ACC112 (cell line): Measurements from ENCODE around the gene PPP6R2.

Experiments
- H2AFZ ChIP-seq: fragments of 200-600 bp; sonication (generic); one replicate; pipeline ENCODE4 v1.6.0; 2017; ENCODE audit warnings: antibody characterized with exemption, low read length; ENCODE audit not compliant: unreplicated experiment
- H3K27ac ChIP-seq: fragments of 200-600 bp; sonication (generic); 2 replicates; pipeline ENCODE4 v1.5.1; 2014; ENCODE audit warnings: low read depth, mild to moderate bottlenecking, antibody characterized with exemption, low read length, moderate library complexity
- H3K27me3 ChIP-seq: fragments of 200-600 bp; sonication (generic); 2 replicates; pipeline ENCODE4 v1.6.1; 2014; ENCODE audit warnings: mild to moderate bottlenecking, antibody characterized with exemption, low read length, moderate library complexity, mixed read lengths; ENCODE audit not compliant: insufficient read depth
- H3K36me3 ChIP-seq: fragments of 200-600 bp; sonication (generic); 2 replicates; pipeline ENCODE4 v1.6.1; 2016; ENCODE audit warnings: mild to moderate bottlenecking, antibody characterized with exemption, low read length, moderate library complexity, mixed read lengths; ENCODE audit not compliant: insufficient read depth
- H3K4me1 ChIP-seq: fragments of 200-600 bp; sonication (generic); one replicate; pipeline ENCODE4 v1.6.1; 2016; ENCODE audit warnings: low read length, mixed read lengths; ENCODE audit not compliant: insufficient read depth, unreplicated experiment, control insufficient read depth
- H3K4me3 ChIP-seq: fragments of 200-600 bp; sonication (generic); 2 replicates; pipeline ENCODE4 v1.5.1; 2014; ENCODE audit warnings: mild to moderate bottlenecking, low read depth, low read length
- H3K79me2 ChIP-seq: fragments of 200-600 bp; sonication (generic); one replicate; pipeline ENCODE4 v1.6.0; 2016; ENCODE audit warnings: low read length; ENCODE audit not compliant: control insufficient read depth, unreplicated experiment, insufficient read depth

The PPP6R2 gene

DNA sequence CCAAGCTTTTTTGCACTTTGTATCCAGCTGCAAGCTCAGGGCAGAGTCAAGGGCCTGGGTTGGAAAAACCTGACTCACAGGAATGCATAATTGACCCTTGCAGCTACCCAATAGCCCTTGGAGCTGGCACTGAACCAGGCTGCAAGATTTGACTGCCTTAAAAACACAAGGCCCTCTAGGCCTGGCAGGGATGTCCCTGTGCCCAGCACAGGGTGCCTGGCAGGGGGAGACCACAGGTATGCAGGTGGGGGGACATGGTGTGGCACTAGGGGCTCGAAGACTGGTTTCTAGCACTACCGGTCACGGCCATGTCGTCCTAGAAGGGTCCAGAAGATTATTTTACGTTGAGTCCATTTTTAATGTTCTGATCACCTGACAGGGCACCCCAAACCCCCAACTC lies 101.5 kb downstream of the PPP6R2 start:
- Histone ChIP-seq H2AFZ (no peak overlapping the region), H3K27me3 (no peaks in the 10 kb centered on the region), H3K36me3 (no peaks in the 10 kb centered on the region), H3K27ac (no peak overlapping the region), H3K4me3 (no peak overlapping the region), H3K79me2 (no peaks in the 10 kb centered on the region), H3K4me1 (peaks cover 4% of the 10 kb centered on the region)

DNA sequence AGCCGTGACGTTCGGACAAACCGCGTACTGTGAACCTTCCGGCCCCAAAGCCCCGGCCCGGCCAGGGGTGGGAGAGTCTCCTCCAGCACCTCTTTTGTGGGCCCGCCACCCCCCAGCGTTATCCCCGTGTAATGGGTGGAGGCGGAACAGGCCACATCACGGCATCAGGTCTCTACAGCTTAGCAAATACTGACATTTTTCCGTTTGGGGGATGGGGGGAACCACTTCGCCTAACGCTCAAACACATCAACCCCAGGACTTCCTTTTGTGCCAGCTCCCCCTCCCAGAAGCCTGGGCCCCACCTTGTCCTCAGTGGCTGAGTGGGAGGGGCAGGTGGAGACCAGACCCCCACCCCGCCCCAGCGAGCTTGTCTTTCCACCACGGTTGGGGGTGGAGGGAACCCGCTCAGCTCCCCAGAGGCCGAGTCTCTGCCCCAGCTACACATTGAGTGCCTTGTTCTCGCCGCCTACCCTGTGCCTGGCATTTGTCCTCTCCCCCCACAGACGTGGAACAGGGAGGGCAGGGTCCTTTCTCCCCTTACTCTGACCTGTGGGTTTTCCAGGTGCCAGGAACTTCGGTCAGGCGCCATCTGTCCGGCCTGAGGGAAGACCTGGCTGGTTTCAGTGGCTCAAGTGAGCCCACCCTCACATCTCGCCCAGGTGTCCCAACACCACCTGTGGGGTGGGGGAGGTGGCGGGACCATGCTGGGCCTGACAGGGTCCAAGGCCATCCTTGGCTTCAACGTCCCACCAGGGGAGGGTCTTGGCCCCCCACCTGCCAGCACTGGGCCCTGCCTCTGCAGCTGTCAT lies 102.1 kb downstream of the PPP6R2 start:
- no peak overlapping the region for H3K27ac ChIP-seq
- no peaks in the 10 kb centered on the region for H3K27me3 ChIP-seq
- H3K36me3 ChIP-seq, result no peaks in the 10 kb centered on the region
- H2AFZ ChIP-seq, result no peak overlapping the region
- H3K79me2 ChIP-seq, result no peaks in the 10 kb centered on the region
- H3K4me1 ChIP-seq, result peaks cover 4% of the 10 kb centered on the region
- no peak overlapping the region for H3K4me3 ChIP-seq

DNA sequence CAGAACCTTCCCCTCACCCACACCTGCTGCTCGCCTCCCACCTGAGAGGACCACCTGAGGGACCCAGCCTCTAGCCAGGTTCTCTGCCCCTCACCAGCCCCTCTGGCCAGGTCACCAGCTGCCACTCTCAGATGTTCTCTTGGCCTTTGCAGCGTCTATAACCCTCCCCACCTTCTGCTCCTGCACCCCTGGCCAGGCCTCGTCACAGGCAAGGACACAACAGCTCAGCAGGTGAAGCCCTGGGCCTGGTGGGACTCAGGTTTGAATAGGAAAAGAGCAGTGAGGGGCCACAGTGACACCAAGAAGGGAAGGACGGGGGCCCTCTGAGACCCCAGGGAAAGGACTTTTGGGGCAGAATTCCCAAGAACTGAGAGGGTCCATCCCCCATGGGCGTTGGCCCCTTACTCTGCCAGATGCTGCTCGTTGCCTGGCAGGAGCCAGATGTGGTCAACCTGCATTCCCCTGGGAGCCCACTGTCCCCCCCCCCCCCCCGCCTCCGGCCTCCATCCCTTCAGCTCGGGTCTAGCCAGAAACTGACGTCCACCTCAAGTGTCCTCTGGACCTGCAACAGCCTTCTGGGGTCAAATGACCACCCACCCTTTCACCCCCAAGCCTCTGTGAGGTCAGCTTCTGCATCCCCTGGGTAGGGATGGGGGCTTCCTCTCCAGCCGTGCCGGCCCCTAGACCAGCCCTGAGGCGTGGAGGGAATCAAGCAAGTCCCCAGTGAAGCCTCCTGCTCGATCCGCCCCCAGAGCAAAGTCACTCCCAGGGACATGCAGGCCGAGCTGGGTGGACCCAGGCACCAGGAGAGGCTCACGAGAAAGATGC lies 103.0 kb downstream of the PPP6R2 start:
- Histone ChIP-seq H3K36me3 (no peaks in the 10 kb centered on the region), H3K4me3 (no peak overlapping the region), H3K79me2 (no peaks in the 10 kb centered on the region), H2AFZ (no peak overlapping the region), H3K27ac (no peak overlapping the region), H3K4me1 (peaks cover 4% of the 10 kb centered on the region), H3K27me3 (no peaks in the 10 kb centered on the region)

DNA sequence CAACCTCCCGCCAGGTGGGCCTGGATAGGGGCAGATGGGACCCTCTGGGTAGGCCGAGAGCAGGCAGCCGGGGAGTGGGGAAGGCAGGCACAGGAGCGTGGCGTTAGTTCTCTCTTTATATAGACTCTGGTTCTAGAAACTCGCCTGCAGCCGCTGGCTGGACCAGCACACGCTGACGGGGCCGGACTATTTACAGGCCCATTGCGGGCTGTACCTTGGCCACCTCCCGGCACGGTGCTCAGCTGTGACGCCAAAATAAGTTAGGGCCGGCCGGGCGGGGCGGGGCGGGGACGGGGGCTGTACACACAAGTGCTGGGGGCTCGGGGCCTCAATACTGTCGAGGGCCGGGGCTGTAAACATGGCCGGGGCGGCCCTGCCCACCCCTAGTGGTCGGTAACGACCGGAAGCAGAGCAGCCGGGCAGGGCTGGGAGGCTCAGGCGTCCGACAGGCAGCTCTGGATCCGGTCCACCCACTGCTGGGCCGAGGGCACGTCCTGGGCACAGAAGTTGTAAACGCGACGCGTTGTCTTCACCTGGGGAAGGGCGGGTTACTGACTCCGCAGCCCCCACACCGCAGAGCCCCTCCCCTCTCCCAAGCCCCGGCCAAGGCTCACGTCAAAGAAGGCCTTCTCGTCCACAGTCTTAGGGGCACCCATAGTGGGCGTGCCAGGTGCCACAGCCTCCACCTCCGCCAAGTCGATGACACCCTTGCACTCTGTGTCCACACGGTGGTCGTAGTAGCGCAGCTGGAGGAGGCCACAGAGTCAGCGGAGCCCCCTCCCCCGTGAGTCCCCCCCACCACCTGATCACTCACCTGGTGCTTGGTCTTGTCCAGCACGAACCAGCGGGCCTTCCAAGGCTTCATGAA lies 103.8 kb downstream of the PPP6R2 start:
- Histone ChIP-seq H3K4me3 (no peak overlapping the region), H3K27me3 (no peaks in the 10 kb centered on the region), H3K36me3 (no peaks in the 10 kb centered on the region), H2AFZ (no peak overlapping the region), H3K4me1 (peaks cover 4% of the 10 kb centered on the region), H3K27ac (no peak overlapping the region), H3K79me2 (no peaks in the 10 kb centered on the region)

DNA sequence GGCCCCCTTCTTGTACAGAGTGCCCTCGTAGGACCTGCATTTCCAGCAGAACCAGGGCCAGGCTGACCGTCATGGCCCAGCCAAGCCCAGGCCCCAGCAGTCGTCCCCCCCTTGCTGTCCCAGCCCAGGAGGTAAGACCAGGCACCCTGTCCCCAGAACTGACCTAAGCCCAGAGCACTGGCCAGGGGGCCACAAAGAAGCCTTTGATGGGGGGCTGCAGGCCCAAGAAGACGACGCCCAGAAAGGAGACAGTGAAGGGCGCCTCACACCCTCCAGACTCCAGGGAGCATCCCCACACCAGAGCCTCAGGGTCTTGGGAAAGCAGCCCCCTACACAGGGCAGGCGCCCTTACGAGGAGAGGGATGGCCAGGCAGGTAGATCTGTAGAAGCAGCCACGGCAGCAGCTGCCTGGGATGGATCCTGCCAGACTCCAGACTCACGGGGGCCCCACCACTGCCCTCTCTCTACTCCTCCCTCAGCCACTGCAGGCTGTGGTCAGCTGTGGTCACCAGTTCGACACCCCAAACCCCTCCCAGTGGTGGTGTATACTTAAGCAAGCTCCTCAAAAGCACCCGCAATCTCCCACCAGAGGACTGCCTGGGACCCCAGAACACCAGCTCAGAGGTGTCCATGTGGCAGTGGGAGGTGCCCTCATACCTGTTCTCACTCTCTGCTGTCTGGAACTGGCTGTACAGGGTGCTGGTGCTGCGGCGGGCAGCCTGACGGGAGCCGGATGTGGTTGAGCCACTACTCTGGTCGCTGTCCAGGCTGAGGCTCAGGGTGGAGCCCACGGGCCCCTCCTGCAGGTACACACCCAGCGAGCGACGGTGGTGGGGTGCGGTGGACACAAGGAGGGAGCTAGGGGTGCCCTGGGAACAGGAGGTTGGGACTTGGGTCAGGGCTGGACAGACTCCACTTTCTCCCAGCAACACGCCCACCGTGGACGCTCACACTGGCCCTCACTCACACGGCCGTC lies 104.7 kb downstream of the PPP6R2 start:
- no peaks in the 10 kb centered on the region for H3K27me3 ChIP-seq
- no peak overlapping the region for H3K27ac ChIP-seq
- H3K36me3 ChIP-seq, result no peaks in the 10 kb centered on the region
- H3K4me1 ChIP-seq, result peaks cover 4% of the 10 kb centered on the region
- no peaks in the 10 kb centered on the region for H3K79me2 ChIP-seq
- H3K4me3 ChIP-seq, result no peak overlapping the region
- no peak overlapping the region for H2AFZ ChIP-seq

DNA sequence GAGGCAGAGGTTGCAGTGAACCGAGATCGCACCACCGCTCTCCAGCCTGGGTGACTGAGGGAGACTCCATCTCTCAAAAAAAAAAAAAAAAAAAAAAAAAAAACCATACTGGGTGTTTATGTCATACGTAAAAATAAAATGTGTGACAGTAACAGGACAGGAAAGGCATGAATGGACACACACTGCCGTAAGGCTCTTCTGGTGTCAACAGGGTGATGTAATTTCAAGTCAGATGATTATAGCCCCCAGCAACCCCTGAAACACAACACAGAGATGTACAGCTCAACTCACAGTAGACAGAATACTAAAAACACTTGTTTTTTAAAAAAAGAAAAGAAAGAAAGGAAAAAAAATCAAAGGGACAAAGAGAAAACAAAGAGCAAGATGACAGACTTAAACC lies 109.5 kb downstream of the PPP6R2 start:
- no peaks in the 10 kb centered on the region for H3K27me3 ChIP-seq
- H2AFZ ChIP-seq, result no peak overlapping the region
- H3K4me3 ChIP-seq, result no peak overlapping the region
- H3K79me2 ChIP-seq, result no peaks in the 10 kb centered on the region
- H3K36me3 ChIP-seq, result no peaks in the 10 kb centered on the region
- H3K27ac ChIP-seq, result no peak overlapping the region
- no peaks in the 10 kb centered on the region for H3K4me1 ChIP-seq

DNA sequence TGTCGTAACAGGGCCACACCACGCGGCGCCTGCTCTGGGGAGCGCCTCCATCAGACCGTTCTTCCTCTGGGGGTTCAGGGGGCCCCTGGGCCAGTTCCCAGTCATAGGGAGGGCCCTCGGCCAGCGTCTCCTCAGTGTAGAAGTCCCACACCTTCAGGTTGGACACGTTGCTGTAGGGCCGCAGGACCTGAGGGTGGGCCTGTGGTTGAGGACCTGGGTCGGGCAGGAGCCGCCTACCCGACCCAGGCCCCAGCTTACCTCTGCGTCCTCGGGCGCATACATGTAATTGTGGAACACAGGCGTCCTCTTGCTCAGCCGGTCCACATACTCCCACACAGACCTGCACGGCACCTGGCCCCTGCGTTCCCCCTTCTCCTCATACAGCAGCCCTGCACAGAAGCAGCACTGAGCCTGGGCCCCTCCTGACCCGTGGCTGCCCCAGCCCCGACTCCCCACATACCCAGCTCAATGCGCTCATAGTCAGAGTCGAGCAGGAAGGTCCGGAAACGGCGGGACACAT lies 111.5 kb downstream of the PPP6R2 start:
- H3K27me3 ChIP-seq, result no peaks in the 10 kb centered on the region
- no peak overlapping the region for H3K27ac ChIP-seq
- H2AFZ ChIP-seq, result no peak overlapping the region
- H3K36me3 ChIP-seq, result no peaks in the 10 kb centered on the region
- no peaks in the 10 kb centered on the region for H3K79me2 ChIP-seq
- no peaks in the 10 kb centered on the region for H3K4me1 ChIP-seq
- H3K4me3 ChIP-seq, result no peak overlapping the region

DNA sequence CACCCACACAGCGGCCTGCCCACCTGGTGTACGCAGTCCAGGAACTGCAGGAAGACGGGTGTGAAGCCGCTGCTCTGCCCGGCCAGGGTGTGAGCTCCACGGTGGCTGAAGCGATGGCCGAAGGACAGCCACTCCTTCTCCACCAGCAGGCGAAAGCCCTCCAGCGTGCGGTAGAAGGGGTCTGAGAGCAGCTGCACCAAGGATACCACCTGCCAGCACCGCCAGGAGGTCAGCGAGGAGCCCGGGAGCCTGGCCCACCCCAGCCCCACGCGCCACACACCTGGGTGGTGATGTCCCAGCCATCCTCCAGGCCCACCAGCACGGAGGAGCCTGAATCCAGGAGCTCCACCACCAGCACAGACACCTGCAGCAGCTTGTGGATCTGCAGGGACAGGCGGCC lies 112.1 kb downstream of the PPP6R2 start:
- Histone ChIP-seq H3K4me1 (no peaks in the 10 kb centered on the region), H2AFZ (no peak overlapping the region), H3K27me3 (no peaks in the 10 kb centered on the region), H3K4me3 (no peak overlapping the region), H3K79me2 (no peaks in the 10 kb centered on the region), H3K36me3 (no peaks in the 10 kb centered on the region), H3K27ac (no peak overlapping the region)

DNA sequence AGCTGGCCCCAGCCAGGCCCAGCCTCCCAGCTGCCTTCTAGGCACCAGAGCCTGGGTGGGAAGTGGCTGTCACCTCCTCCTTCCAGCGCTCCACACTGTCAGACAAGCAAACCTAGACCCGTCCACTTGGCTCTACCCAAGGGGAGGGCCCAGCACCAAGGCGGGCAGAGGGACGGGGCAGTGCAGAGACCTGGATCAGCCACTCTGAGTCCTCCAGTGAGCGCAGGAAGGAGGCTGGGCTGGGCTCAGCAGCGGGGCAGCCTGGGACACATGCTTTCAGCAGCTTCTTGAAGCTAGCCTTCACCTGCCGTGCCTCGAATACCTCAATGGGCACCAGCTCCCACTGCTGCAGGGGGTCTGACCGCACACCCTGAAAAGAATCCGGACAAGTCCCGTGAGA lies 112.9 kb downstream of the PPP6R2 start:
- Histone ChIP-seq H3K4me1 (no peaks in the 10 kb centered on the region), H3K4me3 (no peak overlapping the region), H3K79me2 (no peaks in the 10 kb centered on the region), H3K27me3 (no peaks in the 10 kb centered on the region), H3K36me3 (no peaks in the 10 kb centered on the region), H3K27ac (no peak overlapping the region), H2AFZ (no peak overlapping the region)
